H9 (cell line): ENCODE data around the gene CSNK1A1. TPM values are rescaled to one million over a fixed set of nuclear protein-coding genes. Genes with fewer than 3 reads are reported as not detected.

Experiments
- DNase-seq: peaks from one replicate; pipeline ENCODE4 v3.0.0-alpha.2; 2017
- H2AFZ ChIP-seq: one replicate; pipeline ENCODE4 v1.6.1; 2013; ENCODE audit warnings: mild to moderate bottlenecking, low read length, control low read depth, moderate library complexity
- H2AK5ac ChIP-seq: 2 replicates; pipeline ENCODE4 v1.6.1; 2013; ENCODE audit warnings: low read length, control low read depth, mixed read lengths; ENCODE audit not compliant: insufficient read length
- H2BK120ac ChIP-seq: one replicate; pipeline ENCODE4 v1.6.1; 2013; ENCODE audit warnings: low read depth, mild to moderate bottlenecking, low read length, control low read depth, inconsistent platforms; ENCODE audit not compliant: poor library complexity, severe bottlenecking
- H2BK12ac ChIP-seq: 2 replicates; pipeline ENCODE4 v1.6.1; 2013; ENCODE audit warnings: low read length, control low read depth, mixed read lengths, low read depth; ENCODE audit not compliant: insufficient read length
- H2BK15ac ChIP-seq: 2 replicates; pipeline ENCODE4 v1.6.1; 2013; ENCODE audit warnings: low read depth, low read length, control low read depth
- H2BK20ac ChIP-seq: one replicate; pipeline ENCODE4 v1.6.1; 2013; ENCODE audit warnings: low read depth, mild to moderate bottlenecking, low read length, control low read depth, inconsistent platforms; ENCODE audit not compliant: poor library complexity, severe bottlenecking
- H2BK5ac ChIP-seq: 2 replicates; pipeline ENCODE4 v1.6.1; 2013; ENCODE audit warnings: low read length, control low read depth, mixed read lengths; ENCODE audit not compliant: insufficient read length
- H3K14ac ChIP-seq: 2 replicates; pipeline ENCODE4 v1.6.1; 2013; ENCODE audit warnings: low read length, control low read depth; ENCODE audit not compliant: insufficient read depth
- H3K18ac ChIP-seq: 2 replicates; pipeline ENCODE4 v1.6.1; 2013; ENCODE audit warnings: low read depth, mild to moderate bottlenecking, mixed read lengths, low read length, control low read depth; ENCODE audit not compliant: insufficient read length
- H3K23ac ChIP-seq: 2 replicates; pipeline ENCODE4 v1.6.1; 2013; ENCODE audit warnings: low read length, control low read depth, mixed read lengths, low read depth; ENCODE audit not compliant: insufficient read length
- H3K23me2 ChIP-seq: 2 replicates; pipeline ENCODE4 v1.6.1; 2013; ENCODE audit warnings: low read depth, mild to moderate bottlenecking, mixed read lengths, low read length, control low read depth; ENCODE audit not compliant: insufficient read length, poor library complexity, severe bottlenecking
- H3K27ac ChIP-seq: 2 replicates; pipeline ENCODE4 v1.5.1; 2013; ENCODE audit warnings: low read length, control low read depth, mixed read lengths, low read depth; ENCODE audit not compliant: insufficient read length
- H3K27me3 ChIP-seq: 2 replicates; pipeline ENCODE4 v1.6.1; 2013; ENCODE audit warnings: low read length, control low read depth, inconsistent platforms; ENCODE audit not compliant: insufficient read depth
- H3K4ac ChIP-seq: 2 replicates; pipeline ENCODE4 v1.6.1; 2013; ENCODE audit warnings: low read depth, mild to moderate bottlenecking, control low read depth, inconsistent platforms, low read length, moderate library complexity
- H3K4me1 ChIP-seq: 2 replicates; pipeline ENCODE4 v1.6.1; 2013; ENCODE audit warnings: low read length, control low read depth, inconsistent platforms; ENCODE audit not compliant: insufficient read depth
- H3K4me2 ChIP-seq: 2 replicates; pipeline ENCODE4 v1.6.1; 2013; ENCODE audit warnings: low read length, control low read depth, mixed read lengths; ENCODE audit not compliant: insufficient read length, insufficient read depth
- H3K56ac ChIP-seq: 2 replicates; pipeline ENCODE4 v1.6.1; 2013; ENCODE audit warnings: low read depth, mild to moderate bottlenecking, mixed read lengths, low read length, control low read depth; ENCODE audit not compliant: insufficient read length
- H3K79me1 ChIP-seq: 2 replicates; pipeline ENCODE4 v1.6.1; 2013; ENCODE audit warnings: low read depth, mild to moderate bottlenecking, moderate library complexity, low read length, control low read depth, inconsistent platforms; ENCODE audit not compliant: insufficient read depth, poor library complexity, severe bottlenecking
- H3K79me2 ChIP-seq: 2 replicates; pipeline ENCODE4 v1.6.1; 2013; ENCODE audit warnings: low read length, control low read depth, inconsistent platforms; ENCODE audit not compliant: insufficient read depth
- H3K9ac ChIP-seq: 2 replicates; pipeline ENCODE4 v1.6.1; 2013; ENCODE audit warnings: low read length, control low read depth, mixed read lengths; ENCODE audit not compliant: insufficient read length; ENCODE audit errors: extremely low read depth
- H3K9me3 ChIP-seq: one replicate; pipeline ENCODE4 v1.6.1; 2013; ENCODE audit warnings: low read depth, low read length, inconsistent platforms; ENCODE audit not compliant: control insufficient read depth
- H3T11ph ChIP-seq: one replicate; pipeline ENCODE4 v1.6.1; 2013; ENCODE audit warnings: mild to moderate bottlenecking, low read length, control low read depth, inconsistent platforms
- H4K20me1 ChIP-seq: one replicate; pipeline ENCODE4 v1.6.1; 2013; ENCODE audit not compliant: control insufficient read depth, insufficient read length, insufficient read depth
- H4K5ac ChIP-seq: 2 replicates; pipeline ENCODE4 v1.6.1; 2013; ENCODE audit warnings: low read depth, mild to moderate bottlenecking, mixed read lengths, low read length, control low read depth; ENCODE audit not compliant: insufficient read length
- H4K8ac ChIP-seq: replicated peaks from 2 replicates; pipeline ENCODE4 v1.6.1; 2013; ENCODE audit warnings: low read length, control low read depth, mixed read lengths, low read depth; ENCODE audit not compliant: insufficient read length
- H4K91ac ChIP-seq: 2 replicates; pipeline ENCODE4 v1.6.1; 2013; ENCODE audit warnings: low read depth, mild to moderate bottlenecking, moderate library complexity, mixed read lengths, low read length, control low read depth; ENCODE audit not compliant: insufficient read length
- H3K27ac Mint-ChIP-seq, 3 experiments: 2 replicates in 2 of 3; 3 replicates in 1 of 3; pipeline ENCODE4 v1.8.0; 2020 to 2021; ENCODE audit warnings: mixed read lengths in 3 of 3, mild to moderate bottlenecking in 1 of 3, moderate library complexity in 1 of 3
- H3K27me3 Mint-ChIP-seq: 2 replicates; pipeline ENCODE4 v1.8.0; 2021; ENCODE audit warnings: low read depth, mild to moderate bottlenecking, moderate library complexity, mixed read lengths
- H3K36me3 Mint-ChIP-seq, 3 experiments: 2 replicates in 2 of 3; 3 replicates in 1 of 3; pipeline ENCODE4 v1.8.0; 2020 to 2021; ENCODE audit warnings: low read depth in 3 of 3, mixed read lengths in 3 of 3; ENCODE audit not compliant: insufficient read depth in 1 of 3
- H3K4me1 Mint-ChIP-seq, 2 experiments: 2 replicates each; pipeline ENCODE4 v1.8.0; 2020; ENCODE audit warnings: mixed read lengths in 2 of 2
- H3K4me3 Mint-ChIP-seq, 2 experiments: 2 replicates in 1 of 2; 3 replicates in 1 of 2; pipeline ENCODE4 v1.8.0; 2020 to 2021; ENCODE audit warnings: mild to moderate bottlenecking in 2 of 2, mixed read lengths in 2 of 2, moderate library complexity in 1 of 2
- H3K9me3 Mint-ChIP-seq, 2 experiments: 2 replicates in 1 of 2; 3 replicates in 1 of 2; pipeline ENCODE4 v1.8.0; 2020; ENCODE audit warnings: mild to moderate bottlenecking in 2 of 2, mixed read lengths in 2 of 2, moderate library complexity in 1 of 2
- WGBS: extraction: QIAGEN DNeasy Blood & Tissue Kit; methylation state at CpG from one replicate; pipeline ENCODE4 v1.1.7; 2013; ENCODE audit warnings: missing lambda C conversion rate, low lambda C conversion rate, mixed read lengths; ENCODE audit not compliant: insufficient read length; ENCODE audit errors: extremely low coverage; 5-methylcytosine and 5-hydroxymethylcytosine counted together
- total RNA-seq: library from RNA; stranded (reverse); gene quantifications from 2 replicates; pipeline ENCODE4 v1.2.1, GENCODE V29; 2021
- TF ChIP-seq, protein P1 (sequence below): fragments of 200-600 bp; sonication (generic); conservative IDR thresholded peaks from 3 replicates; pipeline ENCODE4 v1.8.0; 2021; ENCODE audit warnings: antibody characterized with exemption, mild to moderate bottlenecking

CSNK1A1 gene
- total RNA-seq, 1 experiment from 2014 or later, result 310 TPM

DNA sequence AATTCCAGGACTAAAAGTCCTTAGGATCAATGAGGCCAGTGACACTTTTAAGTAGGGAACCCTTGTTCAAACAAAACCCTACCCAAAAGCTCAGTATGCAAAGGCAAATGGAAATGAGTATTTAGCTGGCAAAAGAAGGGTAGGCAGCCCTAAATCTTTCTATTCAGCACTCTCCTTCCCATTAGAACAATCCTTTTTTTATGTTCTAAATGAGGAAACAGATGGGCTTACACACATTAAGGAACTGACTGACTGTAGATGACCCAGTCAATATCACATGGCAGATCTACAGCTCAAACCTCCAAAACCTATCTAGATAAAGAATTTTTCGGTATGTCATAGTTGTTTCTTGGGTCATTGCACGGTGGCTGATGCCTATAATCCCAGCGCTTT, 7.2 kb downstream of the CSNK1A1 start:
- DNase-seq, result no peak
- H3K27ac ChIP-seq, result no peak overlapping the region
- H3K27ac Mint-ChIP-seq, result no peak overlapping the region

More for the DNA sequence above, 7.2 kb downstream of the CSNK1A1 start:
- Histone ChIP-seq H3T11ph (no peak overlapping the region), H3K14ac (no peak overlapping the region), H2BK20ac (no peak overlapping the region), H3K79me1 (peaks cover 3% of the 10 kb centered on the region), H2BK5ac (no peak overlapping the region), H3K4me2 (no peak overlapping the region), H3K23me2 (no peaks in the 10 kb centered on the region), H4K8ac (no peak overlapping the region), H3K4ac (no peak overlapping the region), H2BK120ac (no peak overlapping the region), H3K56ac (no peak overlapping the region), H3K79me2 (peaks cover 84% of the 10 kb centered on the region; the same call in 1 of the 2 replicates), H2BK12ac (no peak overlapping the region), H3K23ac (no peak overlapping the region), H3K9me3 (no peaks in the 10 kb centered on the region), H3K18ac (no peak overlapping the region), H4K20me1 (no peaks in the 10 kb centered on the region), H4K5ac (no peak overlapping the region), H2BK15ac (no peak overlapping the region), H3K9ac (no peak overlapping the region), H3K4me1 (no peaks in the 10 kb centered on the region; the same call in 1 of the 2 replicates), H3K27me3 (no peaks in the 10 kb centered on the region), H4K91ac (no peak overlapping the region), H2AFZ (no peak overlapping the region), H2AK5ac (no peak overlapping the region)
- TF ChIP-seq, protein P1, sequence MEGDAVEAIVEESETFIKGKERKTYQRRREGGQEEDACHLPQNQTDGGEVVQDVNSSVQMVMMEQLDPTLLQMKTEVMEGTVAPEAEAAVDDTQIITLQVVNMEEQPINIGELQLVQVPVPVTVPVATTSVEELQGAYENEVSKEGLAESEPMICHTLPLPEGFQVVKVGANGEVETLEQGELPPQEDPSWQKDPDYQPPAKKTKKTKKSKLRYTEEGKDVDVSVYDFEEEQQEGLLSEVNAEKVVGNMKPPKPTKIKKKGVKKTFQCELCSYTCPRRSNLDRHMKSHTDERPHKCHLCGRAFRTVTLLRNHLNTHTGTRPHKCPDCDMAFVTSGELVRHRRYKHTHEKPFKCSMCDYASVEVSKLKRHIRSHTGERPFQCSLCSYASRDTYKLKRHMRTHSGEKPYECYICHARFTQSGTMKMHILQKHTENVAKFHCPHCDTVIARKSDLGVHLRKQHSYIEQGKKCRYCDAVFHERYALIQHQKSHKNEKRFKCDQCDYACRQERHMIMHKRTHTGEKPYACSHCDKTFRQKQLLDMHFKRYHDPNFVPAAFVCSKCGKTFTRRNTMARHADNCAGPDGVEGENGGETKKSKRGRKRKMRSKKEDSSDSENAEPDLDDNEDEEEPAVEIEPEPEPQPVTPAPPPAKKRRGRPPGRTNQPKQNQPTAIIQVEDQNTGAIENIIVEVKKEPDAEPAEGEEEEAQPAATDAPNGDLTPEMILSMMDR, result no peak
- H3K9me3 Mint-ChIP-seq, result no peaks in the 10 kb centered on the region; a peak in 1 of 5 replicates
- H3K4me1 Mint-ChIP-seq, result peaks cover 39 to 53% of the 10 kb centered on the region in 2 experiments
- no CpG with 5 or more reads among the region's 3 CpGs for whole genome bisulfite sequencing
- no peaks in the 10 kb centered on the region for H3K27me3 Mint-ChIP-seq
- H3K36me3 Mint-ChIP-seq, result peaks cover 48 to 70% (median 70%) of the 10 kb centered on the region in 3 experiments; a peak in 6 of 7 replicates
- H3K4me3 Mint-ChIP-seq, result no peak overlapping the region
